ENCODE results near the gene PAK3. TPM values are rescaled to one million over a fixed set of nuclear protein-coding genes. Genes with fewer than 3 reads are reported as not detected.

Gene PAK3
- polyA plus RNA-seq, 3 donors = not detected

DNA sequence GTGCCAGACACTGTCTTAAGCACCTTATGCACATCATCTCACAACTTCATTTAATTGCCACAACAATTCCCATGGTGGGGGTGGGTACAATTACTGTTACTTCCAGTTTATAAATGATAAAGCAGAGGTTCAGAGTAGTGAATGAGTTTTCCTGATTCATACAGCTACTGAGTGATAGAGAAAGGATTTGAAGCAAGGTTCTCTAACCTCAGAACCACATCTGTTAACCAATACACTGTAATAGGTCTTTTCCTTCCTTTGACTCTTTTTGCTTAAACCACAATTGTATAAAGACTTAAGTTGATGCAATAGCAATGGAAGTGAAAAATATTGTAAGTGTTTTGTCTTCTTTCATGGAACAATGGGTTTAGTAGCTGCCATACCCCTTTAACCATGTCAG, 43.5 kb upstream of the PAK3 start:
- Mint-ChIP-seq H3K4me3 (no peak overlapping the region), H3K27ac (no peak overlapping the region), H3K36me3 (no peaks in the 10 kb centered on the region), H3K9me3 (no peaks in the 10 kb centered on the region), H3K27me3 (ENCODE audit: low read depth in 3 of 3) (peaks cover 16 to 29% (median 18%) of the 10 kb centered on the region in 3 donors), H3K4me1 (no peaks in the 10 kb centered on the region)
- Histone ChIP-seq H3K9ac (ENCODE audit: insufficient read depth, low read length, poor library complexity, severe bottlenecking) (no peak overlapping the region), H3K27ac (ENCODE audit: low read depth in 1 of 2, low read length in 2 of 2) (no peak overlapping the region), H2AFZ (ENCODE audit: insufficient read depth, low read depth, low read length, poor library complexity, severe bottlenecking) (no peak overlapping the region), H4K20me1 (ENCODE audit: insufficient read depth, low read length) (no peaks in the 10 kb centered on the region), H3K27me3 (ENCODE audit: control insufficient read depth in 2 of 2, insufficient read depth in 2 of 2, low read length in 2 of 2) (peaks cover 22 to 25% of the 10 kb centered on the region in 2 donors), H3K9me3 (replicated peaks in 1 of 2; ENCODE audit: control insufficient read depth in 1 of 2, insufficient read depth in 1 of 2, low read length in 2 of 2) (no peaks in the 10 kb centered on the region), H3K36me3 (replicated peaks in 1 of 2; ENCODE audit: control insufficient read depth in 1 of 2, insufficient read depth in 2 of 2, low read length in 2 of 2) (no peaks in the 10 kb centered on the region), H3K4me1 (ENCODE audit: control insufficient read depth in 1 of 2, insufficient read depth in 2 of 2, low read length in 2 of 2) (peaks cover 0 to 2% of the 10 kb centered on the region in 2 donors), H3K4me2 (replicated peaks; ENCODE audit: extremely low read depth, low read length, poor library complexity, severe bottlenecking) (no peak overlapping the region), H3K4me3 (replicated peaks in 1 of 3; ENCODE audit: low read depth in 2 of 3, low read length in 3 of 3) (no peak overlapping the region), H3K79me2 (ENCODE audit: insufficient read depth, low read length) (no peaks in the 10 kb centered on the region)
- DNase-seq = no peak
- intact Hi-C loops (cut with micrococcal nuclease) = no loop called here
- TF ChIP-seq, protein P1, sequence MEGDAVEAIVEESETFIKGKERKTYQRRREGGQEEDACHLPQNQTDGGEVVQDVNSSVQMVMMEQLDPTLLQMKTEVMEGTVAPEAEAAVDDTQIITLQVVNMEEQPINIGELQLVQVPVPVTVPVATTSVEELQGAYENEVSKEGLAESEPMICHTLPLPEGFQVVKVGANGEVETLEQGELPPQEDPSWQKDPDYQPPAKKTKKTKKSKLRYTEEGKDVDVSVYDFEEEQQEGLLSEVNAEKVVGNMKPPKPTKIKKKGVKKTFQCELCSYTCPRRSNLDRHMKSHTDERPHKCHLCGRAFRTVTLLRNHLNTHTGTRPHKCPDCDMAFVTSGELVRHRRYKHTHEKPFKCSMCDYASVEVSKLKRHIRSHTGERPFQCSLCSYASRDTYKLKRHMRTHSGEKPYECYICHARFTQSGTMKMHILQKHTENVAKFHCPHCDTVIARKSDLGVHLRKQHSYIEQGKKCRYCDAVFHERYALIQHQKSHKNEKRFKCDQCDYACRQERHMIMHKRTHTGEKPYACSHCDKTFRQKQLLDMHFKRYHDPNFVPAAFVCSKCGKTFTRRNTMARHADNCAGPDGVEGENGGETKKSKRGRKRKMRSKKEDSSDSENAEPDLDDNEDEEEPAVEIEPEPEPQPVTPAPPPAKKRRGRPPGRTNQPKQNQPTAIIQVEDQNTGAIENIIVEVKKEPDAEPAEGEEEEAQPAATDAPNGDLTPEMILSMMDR (IDR thresholded peaks at IDR 0.05) = no peak

- WGBS (ENCODE audit: insufficient coverage) = no CpG with 5 or more reads among the region's 1 CpG
- no peaks in the 10 kb centered on the region for H3K4me1 Mint-ChIP-seq
- peaks cover 0 to 2% (median 0%) of the 10 kb centered on the region in 7 donors for H3K9me3 Mint-ChIP-seq
Observed at GRCh38 chrX:111071542-111072277, 24.3 kb upstream of the PAK3 start.

More at GRCh38 chrX:111071542-111072277, 24.3 kb upstream of the PAK3 start:
- no peak overlapping the region for H3K4me2 ChIP-seq (replicated peaks; ENCODE audit: extremely low read depth, low read length, poor library complexity, severe bottlenecking)
- H4K20me1 ChIP-seq (ENCODE audit: insufficient read depth, low read length) = no peaks in the 10 kb centered on the region
- TF ChIP-seq, protein P1 (IDR thresholded peaks at IDR 0.05) = no peak
- no peak overlapping the region for H2AFZ ChIP-seq (ENCODE audit: insufficient read depth, low read depth, low read length, poor library complexity, severe bottlenecking)
- H3K36me3 ChIP-seq (replicated peaks in 1 of 2; ENCODE audit: control insufficient read depth in 1 of 2, insufficient read depth in 2 of 2, low read length in 2 of 2) = no peaks in the 10 kb centered on the region
- no peak for DNase-seq
- Mint-ChIP-seq H3K4me3 (no peak overlapping the region), H3K27ac (no peak overlapping the region), H3K27me3 (ENCODE audit: low read depth in 3 of 3) (peaks cover 4 to 10% (median 4%) of the 10 kb centered on the region in 3 donors), H3K36me3 (no peaks in the 10 kb centered on the region)
- no peak overlapping the region for H3K9ac ChIP-seq (ENCODE audit: insufficient read depth, low read length, poor library complexity, severe bottlenecking)
- no peak overlapping the region for H3K27ac ChIP-seq (ENCODE audit: low read depth in 1 of 2, low read length in 2 of 2)
- peaks cover 0 to 15% of the 10 kb centered on the region in 2 donors for H3K27me3 ChIP-seq (ENCODE audit: control insufficient read depth in 2 of 2, insufficient read depth in 2 of 2, low read length in 2 of 2)
- H3K4me1 ChIP-seq (ENCODE audit: control insufficient read depth in 1 of 2, insufficient read depth in 2 of 2, low read length in 2 of 2) = no peaks in the 10 kb centered on the region
- no peak overlapping the region for H3K4me3 ChIP-seq (replicated peaks in 1 of 3; ENCODE audit: low read depth in 2 of 3, low read length in 3 of 3)
- intact Hi-C loops (cut with micrococcal nuclease) = no loop called here
- H3K79me2 ChIP-seq (ENCODE audit: insufficient read depth, low read length) = no peaks in the 10 kb centered on the region
- no peaks in the 10 kb centered on the region for H3K9me3 ChIP-seq (replicated peaks in 1 of 2; ENCODE audit: control insufficient read depth in 1 of 2, insufficient read depth in 1 of 2, low read length in 2 of 2)
